MM.1S (cell line): Measurements from ENCODE around the gene UBXN1.

Experiments
- DNase-seq: peaks from one replicate; pipeline ENCODE4 v3.0.0-alpha.2; 2015
- H2AFZ ChIP-seq: fragments of 300-600 bp; sonication (generic); 2 replicates; pipeline ENCODE4 v1.6.0; 2016; ENCODE audit warnings: antibody characterized with exemption, low read length
- H3F3A ChIP-seq: fragments of 300-600 bp; sonication (generic); 2 replicates; pipeline ENCODE4 v1.6.1; 2016; ENCODE audit warnings: mild to moderate bottlenecking, antibody characterized with exemption, low read length, moderate library complexity, mixed read lengths; ENCODE audit not compliant: insufficient read depth
- H3K27ac ChIP-seq: fragments of 300-600 bp; sonication (generic); 2 replicates; pipeline ENCODE4 v1.5.1; 2016; ENCODE audit warnings: mild to moderate bottlenecking, low read length
- H3K27me3 ChIP-seq: fragments of 300-600 bp; sonication (generic); replicated peaks from 2 replicates; pipeline ENCODE4 v1.6.0; 2016; ENCODE audit warnings: low read length; ENCODE audit not compliant: insufficient read depth
- H3K36me3 ChIP-seq: fragments of 300-600 bp; sonication (generic); replicated peaks from 2 replicates; pipeline ENCODE4 v1.6.1; 2016; ENCODE audit warnings: mild to moderate bottlenecking, low read length, mixed read lengths; ENCODE audit not compliant: insufficient read depth
- H3K4me1 ChIP-seq: fragments of 300-600 bp; sonication (generic); 2 replicates; pipeline ENCODE4 v1.6.1; 2016; ENCODE audit warnings: low read length, mixed read lengths
- H3K4me2 ChIP-seq: fragments of 300-600 bp; sonication (generic); 2 replicates; pipeline ENCODE4 v1.6.0; 2016; ENCODE audit warnings: low read depth, low read length
- H3K4me3 ChIP-seq: fragments of 300-600 bp; sonication (generic); 2 replicates; pipeline ENCODE4 v1.5.1; 2016; ENCODE audit warnings: low read length, mixed read lengths
- H3K79me2 ChIP-seq: fragments of 300-600 bp; sonication (generic); 2 replicates; pipeline ENCODE4 v1.6.1; 2016; ENCODE audit warnings: mixed run types, low read length, mixed read lengths
- H3K9ac ChIP-seq: fragments of 300-600 bp; sonication (generic); 2 replicates; pipeline ENCODE4 v1.6.1; 2016; ENCODE audit warnings: low read length, mixed read lengths
- H3K9me2 ChIP-seq: fragments of 300-600 bp; sonication (generic); replicated peaks from 2 replicates; pipeline ENCODE4 v1.6.1; 2016; ENCODE audit warnings: mild to moderate bottlenecking, low read length, mixed read lengths; ENCODE audit not compliant: insufficient read depth
- H3K9me3 ChIP-seq: fragments of 300-600 bp; sonication (generic); replicated peaks from 2 replicates; pipeline ENCODE4 v1.6.1; 2016; ENCODE audit warnings: mild to moderate bottlenecking, low read length, mixed read lengths; ENCODE audit not compliant: insufficient read depth
- H4K20me1 ChIP-seq: fragments of 300-600 bp; sonication (generic); 2 replicates; pipeline ENCODE4 v1.6.1; 2016; ENCODE audit warnings: mild to moderate bottlenecking, low read length, moderate library complexity, mixed read lengths; ENCODE audit not compliant: insufficient read depth
- CTCF ChIP-seq: fragments of 300-600 bp; sonication (generic); IDR thresholded peaks from 2 replicates; pipeline ENCODE4 v1.5.1; 2016; ENCODE audit warnings: antibody characterized with exemption, low read length, mixed read lengths
- EZH2 ChIP-seq: fragments of 300-600 bp; sonication (generic); optimal IDR thresholded peaks from 2 replicates; pipeline ENCODE3; 2017; ENCODE audit warnings: low read depth, mild to moderate bottlenecking, antibody characterized with exemption, low read length, mixed read lengths
- EZH2phosphoT487 ChIP-seq: fragments of 300-600 bp; sonication (generic); IDR thresholded peaks from 2 replicates; pipeline ENCODE4 v1.6.1; 2018; ENCODE audit warnings: antibody characterized with exemption, low read length

The UBXN1 gene

GRCh38 chr11:62665075-62665598 is 13.7 kb downstream of the UBXN1 start, which contains the start of the genes C11orf98 and CSKMT:
C11orf98 (minus strand) TSS chr11:62665210; CDS start chr11:62665169, 41 bp downstream.
CSKMT (plus strand) TSS chr11:62665312; CDS start chr11:62665880, 568 bp downstream.
- peaks cover 5% of the 10 kb centered on the region; the same call in 1 of the 2 replicates for H3K4me1 ChIP-seq
- no peaks in the 10 kb centered on the region for H4K20me1 ChIP-seq
- peak within 1 kb of the TSS; percentile 98 for H2AFZ ChIP-seq
- TF ChIP-seq EZH2 (no peak), CTCF (no peak), EZH2phosphoT487 (no peak)
- H3K79me2 ChIP-seq = peaks cover 36% of the 10 kb centered on the region
- peak within 1 kb of the TSS; percentile 70 for H3K4me2 ChIP-seq
- peak within 1 kb of the TSS; percentile 97 for H3K4me3 ChIP-seq
- peak within 1 kb of the TSS; percentile 83 for H3K9ac ChIP-seq
- peak; percentile 93 for DNase-seq
- no peaks in the 10 kb centered on the region; the same call in 1 of the 2 replicates for H3K36me3 ChIP-seq
- H3K27ac ChIP-seq = peak within 1 kb of the TSS; percentile 67; the same call in 1 of the 2 replicates
- H3K9me3 ChIP-seq = no peaks in the 10 kb centered on the region
- H3K9me2 ChIP-seq = no peaks in the 10 kb centered on the region
- H3F3A ChIP-seq = peaks cover 42% of the 10 kb centered on the region
- no peaks in the 10 kb centered on the region for H3K27me3 ChIP-seq

DNA sequence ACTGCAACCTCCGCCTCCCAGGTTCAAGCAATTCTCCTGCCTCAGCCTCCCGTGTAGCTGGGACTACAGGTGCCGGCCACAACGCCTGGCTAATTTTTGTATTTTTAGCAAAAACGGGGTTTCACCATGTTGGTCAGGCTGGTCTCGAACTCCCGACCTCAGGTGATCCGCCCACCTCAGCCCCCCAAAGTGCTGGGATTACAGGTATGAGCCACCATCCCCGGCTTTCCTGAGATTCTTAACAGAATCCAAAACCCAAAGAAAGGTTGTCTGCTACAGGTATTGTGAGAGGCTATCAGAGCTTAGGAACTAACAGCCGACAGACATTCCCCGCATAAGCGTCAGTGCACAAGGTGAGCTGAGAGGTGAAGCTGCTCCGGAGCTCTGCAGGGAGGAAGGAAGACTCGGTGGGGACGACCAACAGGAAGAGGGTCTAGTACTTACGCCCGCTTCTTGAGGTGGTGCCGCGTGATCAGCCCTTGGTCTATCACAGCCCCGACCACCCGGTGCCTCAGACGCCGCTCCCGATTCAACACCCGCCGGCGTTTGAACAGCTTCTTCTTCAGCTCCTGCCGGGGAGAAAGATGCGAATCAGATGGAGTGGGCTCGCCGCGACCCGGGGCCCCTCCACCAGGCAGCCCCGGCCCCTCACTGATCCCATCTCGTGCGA is 14.3 kb downstream of the UBXN1 start:
- H3K36me3 ChIP-seq = no peaks in the 10 kb centered on the region; the same call in 1 of the 2 replicates
- H3F3A ChIP-seq = peaks cover 36% of the 10 kb centered on the region
- H4K20me1 ChIP-seq = no peaks in the 10 kb centered on the region
- H3K27me3 ChIP-seq = no peaks in the 10 kb centered on the region
- peaks cover 5% of the 10 kb centered on the region; the same call in 1 of the 2 replicates for H3K4me1 ChIP-seq
- TF ChIP-seq CTCF (no peak), EZH2 (no peak), EZH2phosphoT487 (no peak)
- H3K79me2 ChIP-seq = peaks cover 36% of the 10 kb centered on the region
- peak overlapping the region; percentile 97 for H3K4me3 ChIP-seq
- peak; percentile 69 for DNase-seq
- H3K9ac ChIP-seq = peak overlapping the region; percentile 83
- H2AFZ ChIP-seq = peak overlapping the region; percentile 98
- peak overlapping the region; percentile 70; the same call in 1 of the 2 replicates for H3K4me2 ChIP-seq
- H3K9me3 ChIP-seq = no peaks in the 10 kb centered on the region
- no peaks in the 10 kb centered on the region for H3K9me2 ChIP-seq
- H3K27ac ChIP-seq = peak overlapping the region; percentile 67; the same call in 1 of the 2 replicates

DNA sequence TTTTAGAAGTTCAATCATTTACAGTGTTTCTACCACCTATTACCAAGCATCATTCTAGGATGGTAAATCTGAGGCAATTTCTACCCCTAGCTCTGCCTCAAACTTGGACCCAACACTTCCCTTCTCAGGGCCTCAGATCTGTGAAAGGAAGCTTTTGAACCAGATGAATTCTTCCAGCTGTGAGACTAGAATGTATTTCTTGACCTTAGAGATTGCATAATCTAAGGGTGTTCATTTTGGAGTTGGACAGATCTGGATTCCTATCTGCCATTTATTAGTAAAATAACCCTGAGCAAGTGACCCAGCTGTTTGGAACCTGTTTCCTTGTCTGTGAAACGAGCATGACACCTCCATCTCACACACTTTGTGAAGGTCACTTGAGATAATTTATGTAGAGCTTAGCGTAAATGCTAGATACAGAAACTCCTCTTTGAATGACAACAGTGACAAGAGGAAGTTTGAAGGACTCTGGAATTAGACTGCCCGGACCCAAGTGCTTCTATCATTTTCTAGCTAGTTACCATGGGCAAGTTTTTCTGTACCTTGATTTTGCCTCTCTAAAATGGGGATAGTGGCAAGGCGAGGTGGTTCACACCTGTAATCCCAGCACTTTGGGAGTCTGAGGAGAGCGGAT is 22.0 kb downstream of the UBXN1 start:
- Histone ChIP-seq H3K9me2 (no peaks in the 10 kb centered on the region), H3K9ac (no peak overlapping the region), H3K9me3 (no peaks in the 10 kb centered on the region), H3K4me2 (no peak overlapping the region), H3K36me3 (no peaks in the 10 kb centered on the region), H3F3A (peaks cover 11% of the 10 kb centered on the region), H3K27ac (no peak overlapping the region), H3K27me3 (no peaks in the 10 kb centered on the region), H4K20me1 (no peaks in the 10 kb centered on the region), H3K4me1 (0 out of 2 replicates have a peak, but pooled peaks cover 4% of the 10 kb centered on the region), H2AFZ (0 out of 2 replicates have a peak overlapping the region, but pooled peaks have one; percentile 9), H3K4me3 (no peak overlapping the region), H3K79me2 (peaks cover 12% of the 10 kb centered on the region)
- no peak for DNase-seq
- TF ChIP-seq EZH2 (no peak), CTCF (no peak), EZH2phosphoT487 (no peak)
